Hepatocyte (in vitro differentiated cells): Measurements from ENCODE around the gene CHSY1.

Experiments used
- CTCF ChIP-seq: fragments of 200-600 bp; sonication (generic); IDR thresholded peaks from 2 replicates; pipeline ENCODE4 v1.5.1; 2016; ENCODE audit warnings: antibody characterized with exemption, mild to moderate bottlenecking; ENCODE audit not compliant: poor library complexity
- EZH2 ChIP-seq: fragments of 200-600 bp; sonication (generic); IDR thresholded peaks from 2 replicates; pipeline ENCODE4 v1.6.1; 2016; ENCODE audit warnings: antibody characterized with exemption, mild to moderate bottlenecking, borderline replicate concordance
- EZH2phosphoT487 ChIP-seq: fragments of 200-600 bp; sonication (generic); IDR thresholded peaks from one replicate; pipeline ENCODE4 v1.6.1; 2018; ENCODE audit warnings: antibody characterized with exemption, mild to moderate bottlenecking, low read depth, moderate library complexity; ENCODE audit not compliant: unreplicated experiment, severe bottlenecking

GRCh38 chr15:101246391-101246790 lies 5.5 kb downstream of the CHSY1 start:
- no peak for TF ChIP-seq CTCF
- no peak for TF ChIP-seq EZH2phosphoT487
- no peak for TF ChIP-seq EZH2
